NCI-H748 (cell line): ENCODE measurements around the gene TEX2.
"Not testable (repeated sequence)": the region's sequence is repeated elsewhere in the genome, so short reads cannot be mapped to it uniquely, and the experiment has no call there.

ENCODE experiments used
- DNase-seq: peaks from one replicate; lab custom pipeline; 2025; ENCODE audit not compliant: unreplicated experiment; lab: John Stamatoyannopoulos, UW

TEX2 gene

GRCh38 chr17:64146418-64147109 is 116.5 kb downstream of the TEX2 start:
- DNase-seq = peak; percentile 81

DNA sequence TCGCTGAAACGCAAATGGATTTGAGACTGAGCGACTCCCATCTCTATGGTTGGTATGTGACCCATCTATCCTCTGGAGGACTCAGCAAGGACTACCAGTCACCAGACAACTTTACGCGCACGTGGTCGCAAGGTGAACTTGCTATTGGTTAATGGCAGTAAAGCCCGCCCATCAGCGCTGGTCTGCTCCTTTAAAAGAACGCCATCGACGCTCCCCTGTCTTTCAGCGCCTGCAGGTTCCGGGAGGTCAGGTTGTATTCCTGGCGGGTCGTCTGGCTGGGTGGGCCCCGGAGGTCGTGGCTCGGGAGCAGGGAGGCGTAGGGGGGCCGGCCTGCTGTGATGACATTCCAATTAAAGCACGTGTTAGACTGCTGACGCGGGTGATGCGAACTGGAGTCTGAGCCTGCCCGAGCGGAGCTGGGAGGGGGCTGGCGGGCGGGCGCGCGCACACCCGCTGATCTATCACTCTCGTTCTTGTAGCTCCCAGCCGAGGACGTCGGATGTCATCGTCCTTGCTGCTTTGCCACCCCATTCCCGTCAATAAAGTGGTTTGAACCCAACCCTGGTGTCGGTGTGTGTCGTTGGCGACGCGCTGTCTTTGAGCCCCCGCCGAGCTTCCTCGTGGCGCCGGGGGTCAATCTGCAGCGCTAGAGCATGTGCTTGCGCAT is 117.2 kb downstream of the TEX2 start:
- DNase-seq = peak; percentile 99

DNA sequence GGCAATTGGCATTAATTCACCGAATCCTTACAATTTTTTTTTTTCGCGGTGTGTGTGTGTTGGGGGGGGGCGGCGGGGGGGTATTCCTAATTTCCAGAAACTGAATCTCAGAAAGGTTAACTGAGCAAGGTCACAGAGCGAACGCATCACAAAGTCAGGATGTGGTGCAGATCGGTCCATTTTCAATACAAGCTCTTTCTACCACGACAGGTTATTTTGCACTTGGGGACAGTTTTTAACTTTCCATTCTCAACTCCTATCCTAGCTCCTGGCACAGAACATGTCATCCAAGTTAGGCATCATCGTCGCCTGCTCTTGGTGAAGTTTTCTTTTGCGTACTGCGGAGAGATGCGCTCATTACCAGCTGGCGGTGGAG is 117.7 kb downstream of the TEX2 start:
- no peak for DNase-seq

DNA sequence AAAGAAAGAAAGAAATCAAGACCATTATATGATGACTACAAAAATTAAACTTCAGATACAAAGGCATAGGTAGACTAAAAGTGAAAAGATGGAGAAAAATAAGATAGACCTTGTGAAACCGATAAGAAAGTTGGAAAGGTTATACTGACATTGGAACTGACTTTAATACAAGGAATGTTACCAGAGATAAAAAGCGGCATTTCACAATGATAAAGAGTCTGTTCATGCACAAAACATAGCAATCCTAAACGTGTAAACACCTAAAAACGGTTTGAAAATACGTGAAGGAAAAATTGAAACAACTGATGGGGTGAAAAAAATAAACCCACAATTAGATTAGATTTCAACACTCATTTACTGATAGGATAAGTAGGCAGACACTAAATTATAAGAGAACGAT is 123.5 kb downstream of the TEX2 start:
- DNase-seq = no peak

DNA sequence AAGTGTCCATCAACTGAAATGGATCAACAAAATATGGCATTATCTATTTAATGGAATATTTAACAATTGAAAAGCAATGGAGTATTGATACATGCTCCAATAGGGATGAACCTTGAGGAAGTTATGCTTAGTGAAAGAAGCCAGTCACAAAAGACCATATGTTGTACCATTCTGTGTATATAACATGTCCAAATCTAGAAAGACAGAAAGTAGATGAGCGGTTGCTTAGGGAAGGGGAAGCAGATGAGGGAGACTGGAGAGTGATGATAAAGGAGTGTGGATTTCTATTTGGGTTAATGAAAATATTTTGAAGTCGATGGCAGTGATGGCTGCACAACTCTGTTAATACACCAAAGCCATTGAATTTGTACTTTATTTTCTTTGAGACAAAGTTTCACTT is 124.6 kb downstream of the TEX2 start:
- no peak for DNase-seq

DNA sequence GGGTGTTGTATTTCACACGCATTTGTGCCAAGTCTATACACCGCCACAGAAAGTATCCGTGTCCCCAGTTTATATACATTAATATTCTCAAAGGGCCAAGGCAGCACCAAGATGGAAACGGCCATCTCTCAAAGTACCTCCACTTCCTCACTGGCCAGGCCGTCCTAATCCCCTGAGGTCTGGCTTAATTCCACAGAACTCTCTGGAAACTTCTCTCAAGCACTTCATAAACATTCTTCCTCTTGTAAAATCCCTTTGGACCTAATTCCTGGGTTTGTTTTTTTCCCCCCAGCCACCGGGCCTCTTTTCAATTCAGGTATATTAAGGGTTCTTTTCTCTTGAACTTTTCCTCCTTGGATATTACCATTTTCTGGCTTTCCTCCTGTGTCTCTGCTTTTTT is 128.1 kb downstream of the TEX2 start:
- DNase-seq = no peak

GRCh38 chr17:64134216-64134970 is 128.7 kb downstream of the TEX2 start:
- DNase-seq = no peak

- peak; percentile 76 for DNase-seq
Measured at GRCh38 chr17:64133546-64134215, 129.4 kb downstream of the TEX2 start.

DNA sequence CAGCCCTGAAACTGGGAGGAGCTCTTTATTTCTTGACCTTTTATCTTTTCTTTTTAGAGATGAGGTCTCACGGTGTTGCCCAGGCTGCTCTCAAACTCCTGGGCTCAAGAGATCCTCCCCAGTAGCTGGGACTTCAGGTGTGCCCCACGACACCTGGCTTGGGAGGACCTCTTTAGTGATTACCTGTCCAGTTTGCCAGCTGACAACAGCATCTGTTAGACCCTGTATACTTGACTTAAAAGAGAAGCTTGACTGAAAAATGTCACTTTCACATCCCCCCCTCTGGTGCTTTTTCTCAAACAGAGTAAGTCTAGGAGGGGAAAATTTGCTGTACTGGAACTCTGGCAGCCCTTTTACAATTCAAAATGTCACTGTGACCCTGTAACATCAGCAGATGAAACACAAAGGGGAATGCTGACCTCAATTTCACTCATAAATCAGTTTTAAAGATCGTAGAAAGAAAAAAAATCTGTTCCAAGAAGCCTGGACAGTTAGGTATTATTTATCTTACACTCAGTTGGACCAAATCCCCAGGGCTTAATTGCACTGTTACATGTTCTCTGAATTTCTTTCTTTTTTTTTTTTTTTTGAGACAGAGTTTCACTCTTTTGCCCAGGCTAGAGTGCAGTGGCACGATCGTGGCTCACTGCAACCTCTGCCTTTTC is 131.3 kb downstream of the TEX2 start:
- DNase-seq = no peak

GRCh38 chr17:64130559-64131001 is 132.5 kb downstream of the TEX2 start:
- no peak for DNase-seq

GRCh38 chr17:64129765-64130558 is 133.1 kb downstream of the TEX2 start, which contains the start of gene ERN1:
TSS of gene ERN1 (minus strand) at chr17:64130144. CDS start at chr17:64130029, 115 bp downstream.
- peak; percentile 91 for DNase-seq

DNA sequence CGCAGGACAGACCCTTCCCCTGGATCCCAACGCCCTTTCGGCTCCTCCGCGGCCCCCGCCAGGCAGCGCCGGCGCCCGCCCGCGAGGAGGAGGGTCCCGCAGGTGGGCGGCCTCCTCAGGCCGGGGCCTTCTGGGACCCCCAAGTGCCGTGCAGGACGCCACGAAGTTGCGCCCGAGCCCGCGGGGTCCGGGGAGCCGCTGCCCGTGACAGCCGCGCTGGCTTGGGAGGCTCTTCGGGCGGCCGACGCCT is 133.6 kb downstream of the TEX2 start:
- no peak for DNase-seq

- DNase-seq = peak; percentile 30
Measured at GRCh38 chr17:64128787-64129514, 134.1 kb downstream of the TEX2 start.

DNA sequence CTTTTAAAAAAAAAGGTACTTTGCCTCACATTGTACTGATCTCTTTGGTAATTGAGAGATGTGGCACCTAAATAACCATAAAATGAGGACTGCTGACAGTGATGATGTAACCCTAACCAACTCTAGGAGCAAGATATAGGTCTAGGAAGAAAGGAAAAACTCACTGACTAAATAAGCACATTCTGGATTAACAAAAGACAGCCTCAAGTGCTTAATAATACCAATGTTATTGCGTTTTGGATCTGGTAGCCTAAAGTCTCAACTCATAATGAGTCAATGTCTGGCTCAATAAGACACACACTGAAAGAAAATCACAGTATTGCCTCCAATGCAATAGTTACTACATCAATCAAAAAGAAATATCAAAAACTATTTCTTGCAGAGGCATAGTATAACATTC is 136.1 kb downstream of the TEX2 start:
- DNase-seq = no peak

DNA sequence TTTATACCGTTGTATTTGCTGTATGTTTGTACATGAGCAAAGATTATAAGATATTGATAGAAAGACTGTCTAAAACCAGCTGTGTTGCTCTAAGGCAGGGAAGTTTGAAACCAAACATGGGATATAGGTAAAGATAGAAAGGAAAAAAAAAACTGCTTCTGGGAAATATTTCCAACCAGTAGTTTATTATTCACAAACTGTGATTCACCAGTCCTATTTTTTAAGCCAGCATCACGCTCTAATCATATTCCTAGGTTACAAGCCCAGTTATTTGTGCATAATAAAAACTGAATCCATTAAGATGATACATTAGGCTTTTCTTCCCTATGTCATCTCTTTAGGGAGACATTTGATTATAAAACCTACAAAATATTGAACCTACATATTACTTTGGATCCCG is 137.1 kb downstream of the TEX2 start:
- DNase-seq = no peak

DNA sequence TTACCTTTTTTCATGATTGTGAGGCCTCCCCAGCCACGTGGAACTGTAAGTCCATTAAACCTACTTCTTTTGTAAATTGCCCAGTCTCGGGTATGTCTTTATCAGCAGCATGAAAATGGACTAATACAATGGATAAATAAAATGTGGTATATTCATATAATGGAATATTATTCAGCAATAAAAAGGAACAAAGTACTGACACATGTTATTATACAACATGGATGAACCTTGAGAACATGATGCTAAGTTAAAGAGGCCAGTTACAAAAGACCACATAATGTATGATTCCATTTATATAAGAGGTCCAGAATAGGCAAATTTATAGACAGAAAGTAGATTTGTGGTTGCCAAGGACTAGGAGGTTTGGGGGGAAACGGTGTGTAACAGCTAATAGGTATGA is 138.5 kb downstream of the TEX2 start:
- no peak for DNase-seq

DNA sequence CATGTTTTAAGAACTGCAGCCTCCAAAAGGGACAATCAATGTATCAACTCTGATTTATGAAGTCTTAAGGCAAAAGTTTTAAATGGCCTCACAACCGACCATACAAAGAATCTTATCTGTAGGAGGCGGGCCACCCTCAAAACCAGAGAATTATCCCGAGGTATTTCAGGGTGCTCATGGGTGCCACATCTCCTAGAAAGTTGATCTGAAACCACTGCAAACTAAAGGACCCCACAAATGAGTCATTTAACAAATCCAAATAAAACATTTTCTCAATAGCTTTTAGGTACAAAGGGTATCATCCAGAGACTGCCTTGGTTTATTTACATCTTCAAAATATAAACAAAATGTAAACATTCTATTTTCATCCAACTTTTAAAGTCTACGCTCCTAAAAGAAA is 139.9 kb downstream of the TEX2 start:
- DNase-seq = no peak

DNA sequence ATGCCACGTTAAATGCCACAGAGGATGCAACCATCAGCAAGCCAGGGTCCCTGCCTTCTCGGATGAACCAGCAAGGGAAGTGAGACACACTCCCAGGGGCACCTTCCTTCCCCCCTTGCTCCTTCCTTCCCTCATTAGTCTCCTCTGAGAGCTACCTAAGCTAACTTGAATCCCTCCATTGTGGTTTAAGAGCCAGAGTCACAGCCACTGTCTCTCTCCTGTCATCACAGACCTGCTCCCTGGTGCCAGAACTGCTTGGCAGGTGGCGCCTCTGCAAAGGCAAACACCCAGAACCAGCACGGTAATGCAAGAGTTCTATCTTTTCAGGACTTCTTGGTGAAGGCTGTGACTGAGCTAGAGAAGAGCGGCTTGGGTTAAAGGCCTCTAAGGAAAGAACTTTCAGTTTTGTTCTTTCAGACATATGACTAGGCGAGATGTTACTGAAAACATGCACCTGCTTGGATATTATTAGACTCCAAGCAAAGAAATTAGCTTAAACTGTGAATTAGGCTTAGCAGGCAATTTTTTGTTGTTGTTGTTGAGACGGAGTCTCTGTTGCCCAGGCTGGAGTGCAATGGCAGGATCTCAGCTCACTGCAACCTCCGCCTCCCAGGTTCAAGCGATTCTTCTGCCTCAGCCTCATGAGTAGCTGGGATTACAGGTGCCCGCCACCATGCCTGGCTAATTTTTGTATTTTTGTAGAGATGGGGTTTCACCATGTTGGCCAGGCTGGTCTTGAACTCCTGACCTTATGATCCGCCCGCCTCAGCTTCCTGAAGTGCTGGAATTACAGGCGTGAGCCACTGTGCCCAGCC is 141.9 kb downstream of the TEX2 start:
- not testable (repeated sequence) for DNase-seq
